Ishikawa (cell line): ENCODE data around the gene ZBTB20.

ENCODE experiments used
- CEBPB ChIP-seq: IDR thresholded peaks from 2 replicates; pipeline ENCODE4 v1.6.1; 2012
- CREB1 ChIP-seq: IDR thresholded peaks from 2 replicates; pipeline ENCODE4 v1.6.1; 2012; ENCODE audit warnings: low read depth
- EGR1 ChIP-seq: IDR thresholded peaks from 2 replicates; pipeline ENCODE4 v1.6.1; 2012
- EP300 ChIP-seq: IDR thresholded peaks from 2 replicates; pipeline ENCODE4 v1.6.1; 2012; ENCODE audit warnings: borderline replicate concordance
- FOXM1 ChIP-seq: IDR thresholded peaks from 2 replicates; pipeline ENCODE4 v1.6.1; 2012; ENCODE audit warnings: low read depth, borderline replicate concordance
- NFIC ChIP-seq: IDR thresholded peaks from 2 replicates; pipeline ENCODE4 v1.6.1; 2012
- RAD21 ChIP-seq: IDR thresholded peaks from 2 replicates; pipeline ENCODE4 v1.6.1; 2012; ENCODE audit warnings: low read depth
- REST ChIP-seq: IDR thresholded peaks from 2 replicates; pipeline ENCODE4 v1.6.1; 2012; ENCODE audit warnings: low read depth, mild to moderate bottlenecking
- TAF1 ChIP-seq: IDR thresholded peaks from 2 replicates; pipeline ENCODE4 v1.6.1; 2012; ENCODE audit warnings: low read depth, mild to moderate bottlenecking
- TCF12 ChIP-seq: IDR thresholded peaks from 2 replicates; pipeline ENCODE4 v1.6.1; 2012; ENCODE audit warnings: low read depth
- TEAD4 ChIP-seq: IDR thresholded peaks from 2 replicates; pipeline ENCODE4 v1.6.1; 2012
- USF1 ChIP-seq: IDR thresholded peaks from 2 replicates; pipeline ENCODE4 v1.6.1; 2012
- YY1 ChIP-seq: IDR thresholded peaks from 2 replicates; pipeline ENCODE4 v1.6.1; 2012; ENCODE audit warnings: low read depth
- ZBTB7A ChIP-seq: IDR thresholded peaks from 2 replicates; pipeline ENCODE4 v1.6.1; 2012; ENCODE audit warnings: low read depth
- TF ChIP-seq, protein P1 (sequence below): IDR thresholded peaks from 2 replicates; pipeline ENCODE4 v1.6.1; 2012

Gene ZBTB20

DNA sequence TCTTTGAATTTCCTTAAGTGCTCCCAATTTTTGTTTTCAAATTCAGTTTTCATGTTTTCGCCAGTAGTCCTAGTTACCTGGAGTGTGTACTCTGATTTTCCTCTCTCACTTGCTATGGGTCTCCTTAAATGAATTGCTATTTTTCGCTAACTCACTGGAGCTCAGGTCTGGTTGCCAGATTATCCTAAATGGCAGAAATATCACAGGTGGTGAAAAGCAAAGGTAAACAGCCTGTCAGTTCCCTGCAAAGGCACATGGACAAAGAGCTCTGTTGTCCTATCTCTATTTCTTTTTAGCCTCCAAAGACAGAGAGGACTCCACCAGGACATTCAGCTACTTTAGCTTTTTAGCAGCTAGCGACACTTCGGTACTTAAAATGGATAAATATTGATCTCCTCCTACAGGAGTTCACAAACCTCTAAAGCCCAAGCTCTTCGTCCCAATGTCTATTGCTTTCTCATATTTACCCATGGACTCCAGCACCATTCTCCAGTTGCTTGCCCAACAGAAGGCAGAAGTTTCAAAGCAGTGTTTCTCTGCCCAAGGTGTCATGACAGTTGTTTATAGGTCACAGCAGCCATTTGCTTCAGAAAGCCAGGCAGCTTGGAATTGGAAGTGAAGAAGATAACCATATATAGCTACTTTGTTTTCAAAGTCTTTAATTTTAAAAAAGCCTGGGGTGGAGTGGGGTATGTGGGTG, 12.3 kb downstream of the ZBTB20 start:
- TF ChIP-seq RAD21, result no peak
- TF ChIP-seq REST, result no peak
- TF ChIP-seq TAF1, result no peak

DNA sequence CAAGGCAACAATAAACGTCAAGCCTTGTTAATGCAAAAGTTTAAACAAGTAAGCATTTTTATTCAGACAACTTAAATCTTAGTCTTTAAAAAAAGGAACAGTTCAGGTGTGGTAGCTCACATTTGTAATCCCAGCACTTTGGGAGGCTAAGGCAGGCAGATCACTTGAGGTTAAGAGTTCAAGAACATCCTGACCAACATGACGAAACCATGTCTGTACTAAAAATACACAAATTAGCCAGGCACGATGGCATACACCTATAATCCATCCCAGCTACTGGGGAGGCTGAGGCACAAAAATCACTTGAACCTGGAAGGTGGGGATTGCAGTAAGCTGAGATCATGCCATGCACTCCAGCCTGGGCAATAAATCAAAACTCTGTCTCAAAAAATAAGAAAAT, 19.9 kb downstream of the ZBTB20 start:
- TF ChIP-seq TEAD4 (no peak), NFIC (no peak), TCF12 (no peak), TAF1 (no peak), USF1 (no peak), ZBTB7A (no peak), EP300 (no peak), RAD21 (no peak), REST (no peak), CEBPB (no peak), EGR1 (no peak), CREB1 (no peak), FOXM1 (no peak), YY1 (no peak)
- TF ChIP-seq, protein P1, sequence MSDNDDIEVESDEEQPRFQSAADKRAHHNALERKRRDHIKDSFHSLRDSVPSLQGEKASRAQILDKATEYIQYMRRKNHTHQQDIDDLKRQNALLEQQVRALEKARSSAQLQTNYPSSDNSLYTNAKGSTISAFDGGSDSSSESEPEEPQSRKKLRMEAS, result no peak

GRCh38 chr3:115120597-115120996, 26.5 kb downstream of the ZBTB20 start:
- no peak for TF ChIP-seq CEBPB
- no peak for TF ChIP-seq TEAD4
- no peak for TF ChIP-seq CREB1
- TF ChIP-seq USF1, result no peak
- no peak for TF ChIP-seq REST
- TF ChIP-seq YY1, result no peak
- TF ChIP-seq ZBTB7A, result no peak
- no peak for TF ChIP-seq FOXM1
- TF ChIP-seq TAF1, result no peak
- TF ChIP-seq NFIC, result no peak
- no peak for TF ChIP-seq EP300
- no peak for TF ChIP-seq RAD21
- no peak for TF ChIP-seq TCF12
- TF ChIP-seq, protein P1, result no peak
- TF ChIP-seq EGR1, result no peak

- TF ChIP-seq NFIC (no peak), FOXM1 (no peak), CEBPB (0 out of 2 replicates have a peak, but pooled peaks have one; percentile 35), TEAD4 (no peak)
Measured at GRCh38 chr3:115113367-115113766, 33.7 kb downstream of the ZBTB20 start.

DNA sequence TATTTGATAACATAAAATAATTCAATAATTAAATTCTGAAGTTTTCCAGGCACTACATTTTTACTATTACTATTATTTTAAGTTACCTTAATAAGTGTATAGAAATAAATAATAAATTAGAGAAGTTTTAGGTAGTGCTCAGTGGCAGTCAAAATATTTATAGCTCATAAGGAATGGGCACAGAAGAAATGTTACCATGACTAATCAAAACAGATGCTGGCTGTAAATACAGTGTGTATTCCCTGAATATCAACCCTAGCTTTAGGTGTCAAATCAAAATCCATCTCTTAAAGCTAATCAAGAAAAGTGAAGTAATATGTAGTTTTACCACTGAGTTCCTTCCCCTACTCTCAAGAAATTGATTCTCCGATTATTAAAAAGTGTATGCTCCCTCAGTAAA, 35.5 kb downstream of the ZBTB20 start:
- TF ChIP-seq USF1, result no peak
- no peak for TF ChIP-seq NFIC
- no peak for TF ChIP-seq FOXM1
